ENCODE data around the gene INSYN2A.

DNA sequence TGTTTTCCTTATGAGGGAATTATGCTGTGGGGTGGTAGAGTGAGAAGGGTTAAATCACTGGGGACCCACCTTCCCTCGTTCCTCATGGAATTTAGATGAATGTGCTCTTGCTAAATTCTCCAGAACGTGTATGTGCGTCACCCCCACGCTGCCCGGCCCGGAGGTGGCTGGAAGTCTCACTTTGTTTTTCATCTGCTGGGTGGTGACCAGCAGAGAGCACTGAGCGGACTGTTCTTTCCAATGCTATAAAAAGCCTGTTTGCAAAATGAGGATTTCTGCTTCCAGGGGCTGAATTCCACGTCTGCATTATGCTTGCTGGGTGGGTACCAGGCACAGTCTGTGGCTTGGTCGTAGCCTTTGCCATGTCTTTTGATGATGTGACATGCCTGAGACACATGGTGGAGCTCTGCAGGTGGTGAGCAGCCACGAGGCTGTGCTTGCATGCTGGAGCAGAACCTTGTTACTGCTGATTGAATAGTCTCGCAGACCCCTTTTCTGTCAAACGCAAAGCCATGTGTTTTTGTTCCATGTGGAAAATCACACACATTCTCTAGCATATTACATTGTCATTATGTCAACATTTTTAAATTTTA, 31.9 kb upstream of the INSYN2A start:
- TF ChIP-seq EZH2 (IDR thresholded peaks at IDR 0.05; ENCODE audit: borderline replicate concordance, insufficient read depth, low read length, poor library complexity, severe bottlenecking) (no peak), POLR2AphosphoS5 (IDR thresholded peaks at IDR 0.05) (no peak), RAD21 (conservative IDR thresholded peaks at IDR 0.05) (peak; percentile 57), MXI1 (conservative IDR thresholded peaks at IDR 0.05; ENCODE audit: poor library complexity, severe bottlenecking) (no peak), SMC3 (conservative IDR thresholded peaks at IDR 0.05; ENCODE audit: poor library complexity) (peak; percentile 51)
- TF ChIP-seq, protein P1, sequence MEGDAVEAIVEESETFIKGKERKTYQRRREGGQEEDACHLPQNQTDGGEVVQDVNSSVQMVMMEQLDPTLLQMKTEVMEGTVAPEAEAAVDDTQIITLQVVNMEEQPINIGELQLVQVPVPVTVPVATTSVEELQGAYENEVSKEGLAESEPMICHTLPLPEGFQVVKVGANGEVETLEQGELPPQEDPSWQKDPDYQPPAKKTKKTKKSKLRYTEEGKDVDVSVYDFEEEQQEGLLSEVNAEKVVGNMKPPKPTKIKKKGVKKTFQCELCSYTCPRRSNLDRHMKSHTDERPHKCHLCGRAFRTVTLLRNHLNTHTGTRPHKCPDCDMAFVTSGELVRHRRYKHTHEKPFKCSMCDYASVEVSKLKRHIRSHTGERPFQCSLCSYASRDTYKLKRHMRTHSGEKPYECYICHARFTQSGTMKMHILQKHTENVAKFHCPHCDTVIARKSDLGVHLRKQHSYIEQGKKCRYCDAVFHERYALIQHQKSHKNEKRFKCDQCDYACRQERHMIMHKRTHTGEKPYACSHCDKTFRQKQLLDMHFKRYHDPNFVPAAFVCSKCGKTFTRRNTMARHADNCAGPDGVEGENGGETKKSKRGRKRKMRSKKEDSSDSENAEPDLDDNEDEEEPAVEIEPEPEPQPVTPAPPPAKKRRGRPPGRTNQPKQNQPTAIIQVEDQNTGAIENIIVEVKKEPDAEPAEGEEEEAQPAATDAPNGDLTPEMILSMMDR (IDR thresholded peaks at IDR 0.05; ENCODE audit: poor library complexity, severe bottlenecking), result peak; percentile 51
- TF ChIP-seq, protein P2, sequence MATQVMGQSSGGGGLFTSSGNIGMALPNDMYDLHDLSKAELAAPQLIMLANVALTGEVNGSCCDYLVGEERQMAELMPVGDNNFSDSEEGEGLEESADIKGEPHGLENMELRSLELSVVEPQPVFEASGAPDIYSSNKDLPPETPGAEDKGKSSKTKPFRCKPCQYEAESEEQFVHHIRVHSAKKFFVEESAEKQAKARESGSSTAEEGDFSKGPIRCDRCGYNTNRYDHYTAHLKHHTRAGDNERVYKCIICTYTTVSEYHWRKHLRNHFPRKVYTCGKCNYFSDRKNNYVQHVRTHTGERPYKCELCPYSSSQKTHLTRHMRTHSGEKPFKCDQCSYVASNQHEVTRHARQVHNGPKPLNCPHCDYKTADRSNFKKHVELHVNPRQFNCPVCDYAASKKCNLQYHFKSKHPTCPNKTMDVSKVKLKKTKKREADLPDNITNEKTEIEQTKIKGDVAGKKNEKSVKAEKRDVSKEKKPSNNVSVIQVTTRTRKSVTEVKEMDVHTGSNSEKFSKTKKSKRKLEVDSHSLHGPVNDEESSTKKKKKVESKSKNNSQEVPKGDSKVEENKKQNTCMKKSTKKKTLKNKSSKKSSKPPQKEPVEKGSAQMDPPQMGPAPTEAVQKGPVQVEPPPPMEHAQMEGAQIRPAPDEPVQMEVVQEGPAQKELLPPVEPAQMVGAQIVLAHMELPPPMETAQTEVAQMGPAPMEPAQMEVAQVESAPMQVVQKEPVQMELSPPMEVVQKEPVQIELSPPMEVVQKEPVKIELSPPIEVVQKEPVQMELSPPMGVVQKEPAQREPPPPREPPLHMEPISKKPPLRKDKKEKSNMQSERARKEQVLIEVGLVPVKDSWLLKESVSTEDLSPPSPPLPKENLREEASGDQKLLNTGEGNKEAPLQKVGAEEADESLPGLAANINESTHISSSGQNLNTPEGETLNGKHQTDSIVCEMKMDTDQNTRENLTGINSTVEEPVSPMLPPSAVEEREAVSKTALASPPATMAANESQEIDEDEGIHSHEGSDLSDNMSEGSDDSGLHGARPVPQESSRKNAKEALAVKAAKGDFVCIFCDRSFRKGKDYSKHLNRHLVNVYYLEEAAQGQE (IDR thresholded peaks at IDR 0.05; ENCODE audit: borderline replicate concordance), result no peak

Data from neural cell (in vitro differentiated cells).